Stimulated activated CD4-positive, alpha-beta T cell treated with anti-CD3 and anti-CD28 coated beads, TNF-alpha, amount 100 ng/mL, for 4 hours (primary cell): ENCODE data around the gene PLCB2.

ENCODE experiments used
- DNase-seq, 3 experiments: peaks; one replicate each; pipeline ENCODE4 v3.0.0-alpha.2; 2020; ENCODE audit warnings: low read depth in 3 of 3

Gene PLCB2

DNA sequence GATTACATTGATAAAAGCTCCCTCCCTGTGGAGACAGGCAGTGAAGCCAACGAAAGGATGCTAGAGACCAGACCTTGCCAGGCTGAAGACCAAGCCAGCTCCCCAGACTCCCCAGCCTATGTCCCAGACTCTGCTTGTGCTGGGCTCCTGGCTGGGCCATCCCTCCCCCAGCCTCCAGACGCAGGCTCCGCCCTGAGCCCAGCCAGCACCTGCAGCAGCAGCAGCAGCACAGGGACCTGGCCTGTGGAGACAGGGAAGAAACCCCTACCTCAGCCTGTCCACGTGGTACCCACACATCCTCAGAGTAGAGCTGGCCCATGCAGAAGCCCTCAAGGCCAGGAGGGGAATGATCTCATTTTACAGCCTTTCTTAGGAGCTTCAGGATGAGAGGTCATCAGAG is 38.1 kb downstream of the PLCB2 start:
- DNase-seq, result no peak

DNA sequence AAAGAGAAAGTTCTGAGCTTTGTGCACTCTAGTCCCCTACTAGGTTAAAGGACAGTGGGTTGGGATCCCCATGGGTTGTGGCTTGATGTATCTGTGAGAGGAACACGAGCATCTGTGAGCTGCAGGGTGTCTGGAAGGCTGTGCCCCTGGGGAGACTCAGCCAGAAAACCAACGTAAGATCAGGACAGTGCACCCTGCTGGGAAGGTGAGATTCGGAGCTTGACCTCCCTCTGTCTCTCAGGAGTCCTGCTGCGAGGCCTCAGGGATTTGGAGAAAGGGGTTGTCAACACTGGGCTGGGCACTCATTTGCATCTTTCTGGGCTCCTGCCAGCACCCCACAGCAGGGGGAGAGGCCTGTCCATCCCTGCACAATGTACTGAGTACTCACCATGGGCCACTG is 40.1 kb downstream of the PLCB2 start:
- DNase-seq, result no peak

DNA sequence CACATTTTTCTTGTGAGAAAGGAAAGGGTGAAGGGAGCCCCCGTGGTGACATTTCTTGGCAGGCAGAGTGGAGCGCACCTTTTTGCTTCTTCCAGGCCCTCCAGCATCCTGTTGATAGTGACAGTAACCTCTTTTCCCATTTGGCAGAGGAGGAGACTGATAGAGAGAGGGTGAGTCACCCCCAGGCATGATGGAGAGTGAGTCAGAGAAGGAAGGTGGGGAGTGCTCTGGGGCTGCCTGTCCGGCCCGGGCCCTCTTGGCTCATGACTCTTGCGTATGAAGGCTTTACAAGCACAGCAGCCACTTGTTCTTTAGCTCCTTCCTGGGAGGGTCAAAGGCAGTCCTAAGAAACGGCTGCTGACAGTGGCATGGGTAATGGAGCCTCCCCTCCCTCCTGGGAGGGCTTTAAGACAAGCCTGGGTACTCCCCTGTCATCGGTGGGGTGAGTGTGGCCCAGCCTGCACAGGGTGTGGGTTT is 40.9 kb downstream of the PLCB2 start:
- no peak for DNase-seq

DNA sequence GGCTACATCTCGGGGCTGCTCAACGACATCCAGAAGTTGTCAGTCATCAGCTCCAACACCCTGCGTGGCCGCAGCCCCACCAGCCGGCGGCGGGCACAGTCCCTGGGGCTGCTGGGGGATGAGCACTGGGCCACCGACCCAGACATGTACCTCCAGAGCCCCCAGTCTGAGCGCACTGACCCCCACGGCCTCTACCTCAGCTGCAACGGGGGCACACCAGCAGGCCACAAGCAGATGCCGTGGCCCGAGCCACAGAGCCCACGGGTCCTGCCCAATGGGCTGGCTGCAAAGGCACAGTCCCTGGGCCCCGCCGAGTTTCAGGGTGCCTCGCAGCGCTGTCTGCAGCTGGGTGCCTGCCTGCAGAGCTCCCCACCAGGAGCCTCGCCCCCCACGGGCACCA is 41.9 kb downstream of the PLCB2 start:
- no peak for DNase-seq

DNA sequence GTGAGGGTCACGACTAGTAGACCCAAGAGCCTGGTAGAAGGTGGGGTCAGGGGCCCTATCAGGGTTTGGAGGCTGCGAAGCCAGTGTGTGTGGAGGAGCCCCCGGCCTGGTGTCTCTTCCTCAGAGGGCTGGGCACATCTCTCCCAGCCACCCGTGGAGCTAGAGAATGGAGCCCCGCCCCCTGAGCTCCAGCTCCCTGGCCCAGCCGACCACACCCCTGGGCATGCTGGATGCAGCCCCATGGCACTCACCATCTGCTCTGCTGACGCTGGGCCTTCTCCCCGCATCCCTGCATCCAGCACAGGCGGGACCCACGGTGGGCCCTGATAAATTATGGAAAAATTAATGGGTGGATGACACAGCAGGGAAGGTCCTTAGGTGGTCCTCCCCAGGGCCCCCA is 42.4 kb downstream of the PLCB2 start:
- DNase-seq, result no peak

DNA sequence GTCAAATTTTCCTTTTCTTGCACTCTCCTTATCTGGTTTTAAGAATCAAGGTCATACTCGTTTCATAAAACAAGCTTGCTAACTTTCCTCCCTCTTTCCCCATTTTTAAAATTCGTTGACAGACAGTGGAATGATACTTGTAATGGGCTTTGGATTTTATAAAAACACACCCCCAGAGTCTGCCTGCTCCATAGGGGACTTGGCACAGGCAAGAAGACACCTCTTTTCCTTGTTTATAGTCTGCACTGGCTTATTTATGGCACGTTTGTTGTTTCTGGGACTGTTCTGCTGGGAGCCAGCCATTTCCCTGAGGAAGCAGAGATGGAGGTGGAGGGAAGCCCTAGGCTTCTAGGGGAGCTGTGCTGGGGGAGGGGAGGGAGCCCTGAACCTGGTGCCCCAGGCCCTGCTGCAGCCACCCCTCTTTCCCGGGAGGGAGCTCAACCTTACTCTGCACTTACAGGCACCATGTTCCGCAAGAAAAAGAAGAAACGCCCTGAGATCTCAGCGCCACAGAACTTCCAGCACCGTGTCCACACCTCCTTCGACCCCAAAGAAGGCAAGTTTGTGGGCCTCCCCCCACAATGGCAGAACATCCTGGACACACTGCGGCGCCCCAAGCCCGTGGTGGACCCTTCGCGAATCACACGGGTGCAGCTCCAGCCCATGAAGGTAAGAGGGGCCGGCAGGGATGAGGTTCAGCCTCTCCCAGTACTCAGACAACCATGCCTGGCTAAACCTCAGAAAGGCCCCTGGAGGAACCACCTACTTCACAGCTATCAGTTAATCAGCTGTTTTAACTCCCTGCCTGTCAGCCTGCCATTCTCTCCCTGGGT is 43.2 kb downstream of the PLCB2 start:
- DNase-seq, result no peak

DNA sequence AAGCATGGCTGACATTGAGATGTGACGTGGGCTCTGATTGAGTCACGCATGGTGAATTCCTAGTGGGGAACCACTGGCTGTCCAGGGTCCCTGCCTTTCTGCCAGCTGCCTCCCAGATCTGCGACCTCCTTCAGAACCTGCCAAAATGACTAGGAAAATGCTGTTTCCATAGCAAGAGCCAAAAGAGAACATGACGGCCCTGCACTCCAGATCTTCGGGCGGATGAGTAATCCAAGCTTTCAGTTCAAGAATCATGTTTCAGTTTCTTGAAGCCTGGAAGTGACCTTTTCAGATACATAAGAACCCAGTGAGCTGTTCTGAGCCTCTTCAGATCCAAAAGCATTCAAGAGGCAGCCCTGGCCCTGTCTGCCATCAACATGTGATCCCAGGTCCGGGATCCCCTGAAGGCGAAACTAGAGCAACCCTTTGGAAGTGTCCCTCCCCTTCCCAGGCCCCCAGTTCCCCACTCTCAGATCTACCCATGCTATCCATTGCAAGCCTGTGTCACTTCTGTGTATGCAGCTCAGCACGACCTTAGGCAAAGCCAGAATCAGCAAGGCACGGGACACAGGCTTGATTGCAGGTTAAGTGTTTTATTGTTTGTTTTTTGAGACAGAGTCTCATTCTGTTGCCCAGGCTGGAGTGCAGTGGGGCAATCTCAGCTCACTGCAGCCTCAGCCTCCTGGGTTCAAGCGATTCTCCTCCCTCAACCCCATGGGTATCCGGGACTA is 44.5 kb downstream of the PLCB2 start:
- DNase-seq, result no peak

DNA sequence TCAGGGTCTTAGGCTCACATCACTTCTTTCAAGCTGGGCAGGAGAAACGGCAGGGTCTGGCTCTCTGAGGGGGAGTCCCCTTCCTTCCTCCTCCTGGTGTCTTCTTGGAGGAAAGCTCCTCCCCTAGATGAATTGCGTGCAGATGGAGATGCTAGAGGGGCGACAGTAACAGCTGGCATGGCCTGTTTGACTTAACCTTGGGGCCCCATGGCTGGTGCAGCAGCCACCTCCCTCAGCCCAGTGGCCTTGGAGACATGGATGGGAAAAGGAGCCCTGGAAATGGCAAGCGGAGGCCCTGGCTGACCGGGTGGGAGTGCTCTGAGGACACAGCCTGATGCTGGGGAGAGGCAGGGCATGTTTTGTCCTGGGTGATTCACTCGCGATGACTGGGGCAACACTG is 48.7 kb downstream of the PLCB2 start:
- DNase-seq, result no peak

DNA sequence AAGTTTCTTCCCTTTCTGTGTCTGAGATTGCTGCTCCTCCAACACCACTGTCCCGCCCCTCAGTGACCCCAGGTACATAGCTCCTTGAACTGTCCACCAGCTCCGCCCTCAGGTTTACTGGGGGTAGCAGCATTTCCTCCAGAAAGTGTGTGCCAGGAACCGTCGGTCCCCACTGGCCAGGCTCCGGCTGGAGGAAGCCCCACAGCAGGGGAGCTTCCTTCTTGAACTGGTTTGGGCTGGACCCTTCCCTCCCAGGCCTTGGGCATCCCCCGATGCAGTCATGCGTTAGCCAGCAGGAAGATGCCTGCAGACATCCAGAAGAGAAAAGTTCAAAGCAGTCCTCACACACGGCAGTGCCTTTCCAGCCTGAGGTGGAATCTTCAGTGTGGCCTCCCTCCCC is 49.2 kb downstream of the PLCB2 start:
- DNase-seq, result no peak

DNA sequence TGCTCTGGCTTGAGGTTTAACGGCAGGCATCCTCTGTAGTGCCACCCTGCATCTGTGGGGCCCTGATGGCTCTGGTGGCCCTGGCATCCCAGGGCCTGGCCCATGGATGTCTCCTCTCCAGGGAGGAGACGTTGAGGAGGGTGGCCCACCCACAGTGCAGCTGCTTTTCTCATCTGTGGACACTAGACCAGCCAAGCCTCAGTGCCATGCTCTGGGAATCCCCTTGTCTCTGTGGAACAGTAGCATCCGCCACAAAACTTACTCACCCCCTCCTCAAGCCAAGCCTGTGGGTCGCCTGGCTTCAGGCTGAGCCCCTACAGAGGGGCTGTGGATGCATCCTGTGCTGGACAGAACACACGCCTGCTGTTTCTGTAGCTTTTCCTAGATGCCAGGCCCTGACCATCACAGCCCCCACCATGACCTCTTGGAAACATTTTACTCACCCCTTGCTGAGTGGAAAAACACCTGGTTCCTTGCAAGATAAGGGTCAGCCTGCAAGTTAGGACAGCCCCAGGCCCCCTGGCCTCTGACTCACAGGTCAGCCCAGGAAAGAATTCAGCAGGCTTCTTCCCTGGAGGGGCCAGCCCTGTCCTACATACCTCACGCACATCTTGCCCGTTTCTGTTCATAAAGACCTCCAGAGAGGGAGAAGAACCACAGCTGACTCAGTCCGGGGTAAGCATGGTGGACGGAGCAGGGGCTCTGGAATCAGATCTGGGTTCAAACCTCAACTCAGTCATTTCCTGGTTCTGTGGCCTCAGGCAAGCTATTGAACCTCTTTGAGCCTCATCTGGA is 49.9 kb downstream of the PLCB2 start:
- no peak for DNase-seq

DNA sequence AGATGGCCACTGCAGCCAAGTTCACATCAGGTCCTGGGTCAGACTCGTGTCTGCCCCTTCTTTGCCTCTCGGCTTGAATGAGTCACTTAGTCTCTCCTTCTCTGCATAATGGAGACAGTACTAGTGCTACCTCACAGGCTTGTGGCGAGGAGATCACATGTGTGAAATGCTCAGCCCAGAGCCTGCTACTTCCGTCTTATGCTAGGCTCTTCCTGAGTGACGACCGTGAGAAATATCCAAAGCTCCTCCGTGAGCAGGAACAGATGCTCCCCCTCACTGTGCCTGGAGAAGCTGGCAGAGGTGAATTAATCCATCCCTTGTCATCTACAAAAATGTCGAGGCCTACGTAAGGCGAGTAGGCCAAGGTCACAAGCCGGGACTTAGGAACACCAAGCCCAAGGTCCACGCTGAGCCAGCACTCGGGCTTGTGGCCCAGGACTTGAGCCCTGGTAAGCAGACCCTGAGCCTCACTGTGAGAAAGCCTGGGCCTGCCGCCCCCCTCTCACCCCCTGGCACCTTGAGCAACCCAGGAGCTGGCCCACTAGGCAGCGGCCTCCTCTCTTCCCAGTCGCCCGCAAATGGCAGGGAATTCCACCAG is 51.0 kb downstream of the PLCB2 start:
- no peak for DNase-seq

DNA sequence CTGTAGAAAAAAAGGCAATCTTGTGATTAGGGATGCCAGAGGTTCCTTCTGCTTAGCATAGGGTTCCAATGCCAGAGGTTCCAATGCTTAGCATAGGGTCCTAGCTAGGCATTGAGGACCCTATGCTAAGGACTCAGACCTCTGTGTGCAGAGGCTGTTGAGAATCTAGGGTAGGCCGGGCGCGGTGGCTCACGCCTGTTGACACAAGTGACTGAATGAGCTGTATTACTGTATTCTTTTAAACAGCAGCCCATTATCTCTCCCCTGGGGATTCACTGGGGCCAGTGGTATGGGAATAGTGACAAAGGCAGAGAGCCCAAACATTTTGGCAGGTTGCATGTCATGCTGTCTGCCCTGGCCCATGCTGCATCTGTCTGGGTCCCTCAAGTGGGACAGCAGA is 52.7 kb downstream of the PLCB2 start:
- DNase-seq, result no peak

DNA sequence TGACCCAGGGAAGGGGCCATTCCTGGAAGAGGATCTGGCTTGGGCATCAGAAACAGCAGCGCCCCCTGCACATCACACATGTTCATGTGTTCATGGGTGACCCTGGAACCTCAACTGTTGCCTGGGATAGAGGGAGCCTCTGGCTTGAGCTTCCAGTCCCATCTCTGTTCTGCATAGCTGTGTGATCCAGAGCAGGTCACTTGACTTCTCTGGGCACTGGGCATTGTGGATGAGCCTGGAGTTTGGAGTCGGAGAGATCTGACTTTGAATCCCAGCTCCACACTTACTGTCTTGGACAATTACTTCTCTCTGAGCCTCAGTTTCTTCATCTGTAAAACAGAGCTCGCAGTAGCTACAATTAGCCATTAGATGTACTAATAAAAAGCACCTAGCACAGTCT is 53.3 kb downstream of the PLCB2 start:
- no peak for DNase-seq

DNA sequence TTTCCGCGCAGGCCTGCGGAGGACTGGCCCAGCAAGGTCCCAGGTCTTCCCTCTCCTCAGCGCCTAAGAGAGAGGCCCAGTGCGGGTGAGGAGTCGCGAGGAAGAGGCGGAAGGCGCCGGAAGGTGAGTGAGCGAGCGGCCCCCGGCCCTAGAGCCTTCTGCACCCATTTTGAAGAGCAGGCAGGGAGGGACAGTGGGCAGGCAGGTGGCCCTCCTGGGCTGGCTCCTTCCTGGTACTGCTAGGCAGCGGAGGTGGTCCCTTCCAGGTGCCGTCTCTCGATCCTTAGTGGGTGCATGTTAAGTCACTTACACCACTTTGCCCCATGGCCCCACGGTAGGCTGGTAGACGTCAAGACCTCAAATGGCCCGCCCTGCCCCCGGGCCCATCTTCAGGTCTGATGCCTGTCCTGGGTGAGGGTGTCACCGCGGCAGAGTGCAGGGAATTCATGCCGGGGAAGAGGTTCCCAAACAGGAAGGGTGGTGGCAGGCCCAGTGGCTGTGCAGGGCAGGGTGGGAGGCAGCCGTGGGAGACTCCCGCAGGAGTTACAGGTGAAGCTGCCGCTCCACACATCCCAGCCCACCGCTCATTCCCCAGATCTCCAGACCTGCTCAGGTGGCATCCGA is 54.5 kb downstream of the PLCB2 start:
- no peak for DNase-seq

DNA sequence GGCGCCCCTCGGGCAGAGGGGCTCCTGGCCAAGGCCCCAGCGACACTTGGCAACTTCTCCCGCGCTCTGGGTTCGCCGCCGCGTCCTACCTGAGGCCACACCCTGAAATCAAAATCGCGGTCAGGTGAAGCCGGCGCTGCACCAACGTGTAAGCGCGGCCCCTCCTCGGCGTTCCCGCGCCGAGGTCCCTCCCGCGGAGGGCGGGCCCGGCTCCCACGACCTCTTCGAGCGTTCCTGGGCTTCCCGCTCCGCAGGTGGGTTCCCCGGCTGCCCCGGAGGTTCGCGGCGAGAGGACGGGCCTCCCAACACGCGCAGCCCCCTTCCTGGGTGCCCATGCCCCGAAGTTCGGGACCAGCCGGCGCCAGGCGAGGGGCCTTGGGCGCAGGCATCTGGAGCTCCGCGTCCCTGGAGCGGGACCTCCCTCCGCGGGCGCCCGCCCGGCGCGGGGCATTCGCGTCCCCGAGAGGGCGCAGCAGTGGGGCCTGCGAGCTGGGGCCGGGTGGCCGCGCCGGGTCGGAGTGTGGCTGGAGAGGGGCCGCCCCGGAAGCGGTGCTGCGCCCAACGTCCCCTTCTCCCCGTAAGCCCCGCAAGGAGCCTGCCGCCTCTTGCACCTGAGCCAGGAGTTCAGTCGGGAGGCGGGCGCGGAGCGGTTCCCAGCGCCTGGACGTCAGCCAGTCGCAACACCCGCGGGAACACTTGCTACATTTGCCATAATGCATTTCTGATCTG is 55.1 kb downstream of the PLCB2 start:
- DNase-seq, result no peak

DNA sequence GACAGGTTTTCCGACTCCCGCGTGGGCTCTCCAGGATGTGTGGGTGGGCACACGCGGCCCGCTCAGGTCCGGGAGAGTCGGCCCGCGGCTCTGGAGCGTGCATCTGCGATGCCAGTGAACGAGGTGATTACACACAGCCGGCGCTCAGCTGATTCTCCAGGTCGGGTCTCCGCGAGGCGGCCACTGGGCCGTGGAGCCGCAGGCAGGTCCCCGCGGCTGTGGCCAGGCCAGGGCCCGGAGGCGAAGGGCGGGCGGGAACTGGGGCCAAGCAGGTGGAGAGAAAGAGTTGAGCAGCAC is 55.6 kb downstream of the PLCB2 start:
- DNase-seq, result no peak

DNA sequence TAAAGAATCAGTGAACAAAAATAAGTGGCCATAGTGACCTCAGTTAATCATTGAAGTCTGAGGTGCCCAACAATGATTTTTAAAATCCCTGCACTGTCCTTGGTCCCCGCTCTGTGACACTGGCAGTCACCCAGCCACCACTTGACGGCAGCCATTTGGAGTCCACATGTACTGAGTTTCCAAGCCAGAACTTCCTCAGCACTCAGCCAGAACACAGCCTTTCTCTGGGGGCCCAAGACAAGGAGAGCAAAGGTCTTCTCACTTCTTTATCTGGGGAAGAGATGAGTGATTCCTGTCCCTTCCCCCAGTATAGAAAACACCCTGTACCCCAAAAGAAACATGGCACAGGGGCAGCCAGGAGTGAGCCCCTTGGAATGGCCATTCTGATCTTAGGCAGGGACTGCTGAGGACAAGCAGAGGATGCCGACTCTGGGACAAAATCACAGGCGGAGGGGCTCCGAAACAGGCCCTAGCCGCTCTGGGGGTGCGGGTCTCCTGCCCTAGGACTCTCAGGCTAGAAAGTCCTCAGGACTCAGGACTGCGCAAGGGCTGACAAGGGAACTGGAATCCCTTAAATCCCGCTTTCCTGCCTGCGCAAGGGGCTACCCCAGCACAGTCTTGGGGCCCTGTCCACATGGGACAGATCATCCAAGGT is 56.1 kb downstream of the PLCB2 start:
- DNase-seq, result no peak

DNA sequence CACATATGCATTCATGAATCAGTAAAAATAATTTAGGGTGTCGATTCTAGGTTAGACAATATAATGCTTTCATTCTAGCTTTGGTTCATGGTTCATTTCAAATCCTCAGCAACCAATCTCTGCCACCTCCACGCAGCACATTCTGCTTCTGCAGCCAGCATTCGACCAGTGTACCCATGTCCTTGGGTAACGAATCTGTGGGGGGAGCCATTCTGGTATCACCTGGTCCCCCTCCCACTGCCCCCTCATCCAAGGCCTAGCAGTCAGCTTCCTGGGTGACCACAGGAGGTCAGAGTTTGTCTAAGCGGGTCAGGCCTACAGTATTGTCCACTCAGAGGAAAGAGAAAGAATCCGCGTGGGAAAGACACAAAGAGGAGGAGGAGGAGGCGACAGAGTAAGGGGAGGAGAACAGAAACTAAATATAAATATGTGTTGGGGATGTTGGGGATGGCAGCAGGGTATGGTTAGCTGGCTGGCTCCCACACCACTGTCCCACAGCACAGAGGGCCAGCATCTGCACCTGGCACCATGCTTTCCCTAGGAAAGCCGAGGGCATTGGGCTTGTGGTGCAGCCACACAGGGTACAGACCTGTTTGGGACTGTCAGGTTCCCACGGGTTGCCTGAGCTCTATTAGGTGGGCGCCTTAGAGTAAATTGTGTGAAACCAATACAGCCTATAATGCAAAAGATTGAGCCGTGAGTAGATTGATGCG is 56.8 kb downstream of the PLCB2 start:
- DNase-seq, result no peak

DNA sequence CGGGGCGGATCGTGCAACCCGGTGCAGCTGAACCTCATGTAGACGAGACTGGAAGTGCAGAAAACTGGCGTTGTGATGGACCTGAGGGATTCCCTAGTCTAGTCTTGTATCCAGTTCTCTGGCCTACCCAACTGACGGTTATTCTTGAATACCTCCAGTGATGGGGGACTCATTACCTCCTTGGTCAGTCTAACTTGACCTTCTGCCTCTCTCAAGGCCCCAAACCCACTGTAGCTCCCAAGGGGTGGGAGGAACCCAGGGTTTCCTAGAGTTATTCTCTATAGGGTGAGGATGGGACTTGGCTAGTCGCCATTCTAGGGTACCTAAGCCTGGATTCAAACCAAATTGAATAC is 57.5 kb downstream of the PLCB2 start:
- DNase-seq, result no peak
